HG03060 (cell line): ENCODE measurements around the gene MPC2.
"Not testable (repeated sequence)": the region's sequence is repeated elsewhere in the genome, so short reads cannot be mapped to it uniquely, and the experiment has no call there.

Experiments
- ATAC-seq: cut with Tn5 transposase; IDR thresholded peaks from one replicate; pipeline ENCODE4 v1.9.1; 2021; ENCODE audit warnings: low read depth, moderate number of reproducible peaks; ENCODE audit not compliant: unreplicated experiment

Gene MPC2

GRCh38 chr1:167935216-167936067, 1.4 kb downstream of the MPC2 start:
- peak; percentile 1 for ATAC-seq

GRCh38 chr1:167934426-167935215, 2.3 kb downstream of the MPC2 start:
- ATAC-seq = no peak

- ATAC-seq = no peak
Measured at GRCh38 chr1:167933788-167934187, 3.1 kb downstream of the MPC2 start.

- no peak for ATAC-seq
Measured at GRCh38 chr1:167929725-167930124, 7.1 kb downstream of the MPC2 start.

GRCh38 chr1:167928919-167929318, 8.0 kb downstream of the MPC2 start:
- ATAC-seq = not testable (repeated sequence)

- no peak for ATAC-seq
Measured at GRCh38 chr1:167928457-167928852, 8.4 kb downstream of the MPC2 start.

GRCh38 chr1:167927046-167927754, 9.7 kb downstream of the MPC2 start:
- ATAC-seq = no peak

GRCh38 chr1:167926486-167926997, 10.3 kb downstream of the MPC2 start:
- no peak for ATAC-seq

GRCh38 chr1:167924543-167925231, 12.2 kb downstream of the MPC2 start:
- ATAC-seq = no peak

- ATAC-seq = no peak
Measured at GRCh38 chr1:167924102-167924501, 12.8 kb downstream of the MPC2 start.

GRCh38 chr1:167923324-167924056, 13.4 kb downstream of the MPC2 start:
- ATAC-seq = no peak

- no peak for ATAC-seq
Measured at GRCh38 chr1:167922611-167923074, 14.2 kb downstream of the MPC2 start.

GRCh38 chr1:167922023-167922422, 14.8 kb downstream of the MPC2 start:
- no peak for ATAC-seq

- no peak for ATAC-seq
Measured at GRCh38 chr1:167916766-167917511, 19.9 kb downstream of the MPC2 start.

GRCh38 chr1:167915569-167915968, 21.3 kb downstream of the MPC2 start:
- ATAC-seq = no peak

- no peak for ATAC-seq
Measured at GRCh38 chr1:167913895-167914496, 22.9 kb downstream of the MPC2 start, which contains the start of gene ADCY10. TSS of gene ADCY10 (minus strand) at chr1:167914134. CDS start at chr1:167905140, 8,994 bp downstream.

- ATAC-seq = no peak
Measured at GRCh38 chr1:167912294-167912693, 24.6 kb downstream of the MPC2 start.

GRCh38 chr1:167911413-167911812, 25.5 kb downstream of the MPC2 start:
- ATAC-seq = no peak
